GM19099 (cell line): Measurements from ENCODE around the gene C1QTNF12.

Source experiments
- POLR2A ChIP-seq: IDR thresholded peaks from 3 replicates; pipeline ENCODE4 v1.6.1; 2011; ENCODE audit warnings: low read depth; ENCODE audit not compliant: insufficient read length; ENCODE audit errors: extremely low read depth

C1QTNF12 gene

DNA sequence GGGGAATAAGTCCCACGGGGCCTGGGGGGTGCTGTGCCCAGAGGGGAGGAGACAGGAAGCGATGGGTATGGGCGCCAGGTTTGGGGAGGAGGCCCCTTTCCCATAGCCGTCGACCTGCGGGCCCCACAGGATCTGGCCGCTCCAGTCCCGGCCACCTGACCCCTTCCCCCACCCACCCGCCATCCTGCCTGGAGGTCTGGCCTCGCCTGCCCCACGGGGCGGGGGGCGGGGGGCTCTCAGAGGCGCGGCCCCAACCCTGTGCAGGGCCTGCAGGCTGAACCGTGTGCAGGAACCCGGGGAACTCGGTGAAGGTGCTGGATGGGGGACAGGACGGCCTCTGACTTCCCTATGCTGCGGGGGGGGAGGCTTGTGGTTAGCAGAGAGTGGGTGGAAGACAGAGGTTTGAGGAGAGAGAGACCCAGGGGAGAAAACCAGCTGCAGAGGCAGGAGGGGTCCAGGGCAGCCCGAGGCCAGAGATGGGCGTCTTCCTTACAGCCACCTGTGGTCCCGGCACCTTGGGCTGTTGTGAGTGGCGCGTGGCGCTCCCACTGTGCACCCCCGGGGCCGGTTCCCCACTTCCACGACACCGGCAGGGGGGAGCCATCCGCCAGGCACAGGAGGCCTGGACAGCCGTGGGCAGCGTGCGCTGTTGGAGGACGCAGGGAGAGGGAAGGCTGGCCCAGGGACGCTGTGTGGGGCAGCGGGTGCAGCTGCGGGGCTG is 37.6 kb downstream of the C1QTNF12 start:
- no peak for TF ChIP-seq POLR2A

DNA sequence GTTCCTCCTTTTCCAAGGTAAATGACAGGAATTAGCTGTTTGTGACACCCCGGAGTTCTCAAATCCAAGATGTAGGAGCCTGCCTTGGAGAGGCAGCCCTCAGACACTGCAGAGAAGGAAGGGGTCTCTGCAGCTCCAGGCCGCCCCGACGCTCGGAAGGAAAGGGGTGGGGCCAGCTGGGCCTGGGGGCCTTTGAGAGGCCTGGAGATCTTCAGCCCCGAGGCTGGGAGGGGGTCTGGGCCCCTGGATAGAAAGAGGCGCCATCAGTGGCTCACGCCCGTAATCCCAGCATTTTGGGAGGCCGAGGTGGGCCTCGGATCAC is 39.0 kb downstream of the C1QTNF12 start:
- TF ChIP-seq POLR2A: no peak

DNA sequence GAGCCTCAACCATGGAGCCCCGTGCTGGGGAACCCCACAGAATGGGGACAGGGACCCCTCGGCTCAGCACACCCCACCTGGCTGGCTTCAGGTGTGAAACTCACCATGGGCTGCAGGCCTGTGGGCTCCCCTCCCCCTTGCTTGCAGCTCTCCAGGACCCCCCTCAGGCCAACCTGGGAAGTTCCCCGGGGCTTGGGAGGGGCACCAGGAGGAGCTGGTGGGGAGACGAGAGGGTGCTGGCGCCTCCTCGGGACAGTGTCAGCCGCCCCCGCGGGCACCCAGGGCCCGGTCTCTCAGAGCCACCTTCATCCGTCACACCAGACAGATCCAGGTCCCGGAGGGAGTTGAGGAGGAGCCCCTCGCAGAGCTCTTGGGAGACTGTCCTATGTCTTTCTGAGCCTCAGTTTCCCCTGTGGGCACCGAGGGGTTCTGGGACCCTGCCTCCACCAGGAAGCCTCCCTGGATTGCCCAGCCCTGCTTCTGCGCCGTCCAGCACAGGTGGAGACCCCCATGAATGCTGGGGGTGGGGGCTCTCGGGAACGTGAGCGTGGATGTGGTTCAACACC is 39.5 kb downstream of the C1QTNF12 start:
- TF ChIP-seq POLR2A: no peak

DNA sequence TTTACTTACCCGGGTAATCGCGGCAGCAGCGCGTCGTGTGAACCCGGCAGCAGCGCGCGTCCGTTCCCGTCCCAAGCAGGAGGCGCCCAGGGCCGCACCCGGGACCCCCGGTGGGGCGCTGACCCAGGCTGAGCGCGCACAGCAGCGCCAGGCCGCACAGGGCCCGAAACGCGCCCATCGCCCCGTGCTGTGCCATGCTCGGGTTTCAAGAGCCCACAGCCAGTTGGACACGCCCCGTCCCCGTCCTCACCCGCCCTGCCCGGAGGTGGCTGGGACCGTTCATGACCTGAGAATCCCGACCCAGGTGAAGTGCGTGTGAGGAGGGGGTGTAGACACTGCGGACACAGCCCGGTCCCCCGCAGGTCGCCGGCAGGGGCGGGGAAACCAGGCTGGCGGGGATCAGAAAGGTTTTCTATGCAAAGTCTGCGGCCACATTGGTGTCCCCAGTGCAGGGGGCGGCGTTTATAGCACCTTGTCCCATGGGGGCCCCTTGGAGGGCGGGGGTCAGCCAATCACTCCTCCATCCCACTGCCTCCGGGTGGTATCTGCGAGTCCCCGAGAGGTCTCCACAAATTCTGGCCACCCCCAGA is 40.1 kb downstream of the C1QTNF12 start, which contains the start of gene TNFRSF18:
Gene TNFRSF18, minus strand, starts transcription at position 217 of the 590 bp plus-strand sequence. Its CDS starts 21 bp downstream, at position 196.
- no peak for TF ChIP-seq POLR2A

DNA sequence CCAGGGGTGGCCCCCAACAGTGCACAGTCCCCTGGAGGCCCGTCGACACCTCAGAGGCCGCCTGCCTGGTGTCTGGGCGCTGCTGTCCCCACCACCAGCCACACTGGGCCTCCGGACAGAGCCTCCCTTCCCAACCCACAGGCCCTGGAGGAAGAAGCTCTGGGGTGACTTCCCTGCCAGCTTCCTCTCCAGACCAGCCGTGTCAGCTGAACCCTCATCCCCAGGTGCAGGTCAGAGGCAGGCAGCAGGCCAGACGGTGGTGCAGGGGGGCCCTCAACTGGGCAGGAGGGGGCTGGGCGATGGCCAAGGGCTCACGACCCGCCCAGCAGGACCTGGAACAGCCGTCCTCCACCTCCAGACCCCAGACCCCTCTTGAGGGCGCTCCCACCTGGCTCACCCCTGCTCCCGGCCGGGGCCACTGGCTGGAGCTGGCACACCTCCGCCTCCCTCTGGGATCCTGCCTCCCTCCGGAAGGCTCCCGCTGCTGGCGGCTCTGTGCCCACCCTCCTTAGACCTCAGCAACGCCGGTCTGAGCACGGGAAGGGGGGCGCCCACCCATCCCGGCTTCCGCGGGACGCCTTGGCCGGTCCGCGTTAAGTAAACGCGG is 40.6 kb downstream of the C1QTNF12 start:
- TF ChIP-seq POLR2A: no peak

DNA sequence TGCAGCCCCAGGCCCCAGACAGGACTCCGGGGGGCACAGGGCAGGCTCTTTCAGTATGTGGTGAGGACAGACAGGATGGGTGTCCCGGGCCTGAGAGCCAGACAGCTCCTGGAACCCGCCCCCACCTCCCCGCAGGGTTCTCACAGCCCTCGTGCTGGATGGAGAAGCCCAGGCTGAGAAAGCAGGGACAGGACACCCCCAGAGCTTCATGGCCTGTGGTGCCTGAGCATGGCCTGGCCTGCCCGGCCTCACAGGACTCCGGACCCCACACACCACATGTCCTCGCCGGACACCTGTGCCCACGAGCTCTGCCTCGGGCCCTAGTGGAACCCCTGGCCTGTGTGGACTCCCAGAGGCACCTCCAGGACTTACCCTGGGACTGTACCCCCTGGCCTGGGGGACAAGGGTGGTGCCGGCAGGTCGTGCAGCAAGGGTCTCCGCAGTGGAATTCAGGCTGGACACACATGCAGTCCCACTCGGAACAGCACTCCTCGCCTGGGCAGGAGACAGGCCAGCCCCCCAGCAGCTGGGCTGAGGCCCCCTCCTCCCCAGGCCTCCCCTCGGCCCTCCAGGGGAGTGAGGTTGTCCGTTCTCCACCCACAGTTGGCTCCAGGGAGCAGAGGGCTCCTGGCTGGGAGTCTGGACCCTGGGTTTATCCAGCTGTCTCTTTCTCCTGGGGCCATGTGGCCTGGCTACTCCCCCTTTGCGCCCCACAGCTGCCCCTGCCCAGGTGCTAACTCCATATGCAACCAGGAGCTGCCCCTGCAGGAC is 41.3 kb downstream of the C1QTNF12 start:
- TF ChIP-seq POLR2A: no peak

DNA sequence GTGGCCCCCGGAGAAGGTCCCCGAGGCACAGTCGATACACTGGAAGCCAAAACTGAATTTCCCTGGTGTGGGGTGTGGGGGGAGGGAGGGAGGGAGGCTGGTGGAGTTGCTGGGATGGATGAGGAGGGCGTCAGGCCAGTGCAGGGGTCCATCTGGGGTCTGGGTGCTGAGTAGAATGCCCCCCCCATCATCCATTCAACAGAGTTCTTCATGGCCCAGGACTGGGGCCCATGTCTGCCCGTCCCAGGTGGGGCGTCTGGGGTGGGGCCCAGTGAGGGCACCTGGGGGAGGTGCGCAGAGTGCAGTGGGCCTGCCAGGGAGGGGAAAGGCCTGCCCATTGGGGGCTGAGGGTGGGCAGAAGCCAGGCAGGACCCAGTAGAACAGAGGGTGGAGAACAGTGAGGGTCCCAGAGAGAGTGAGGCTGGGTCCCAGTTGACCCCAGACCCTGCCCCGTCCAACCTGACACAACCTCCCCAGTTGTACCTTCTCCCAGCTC is 42.0 kb downstream of the C1QTNF12 start:
- no peak for TF ChIP-seq POLR2A

DNA sequence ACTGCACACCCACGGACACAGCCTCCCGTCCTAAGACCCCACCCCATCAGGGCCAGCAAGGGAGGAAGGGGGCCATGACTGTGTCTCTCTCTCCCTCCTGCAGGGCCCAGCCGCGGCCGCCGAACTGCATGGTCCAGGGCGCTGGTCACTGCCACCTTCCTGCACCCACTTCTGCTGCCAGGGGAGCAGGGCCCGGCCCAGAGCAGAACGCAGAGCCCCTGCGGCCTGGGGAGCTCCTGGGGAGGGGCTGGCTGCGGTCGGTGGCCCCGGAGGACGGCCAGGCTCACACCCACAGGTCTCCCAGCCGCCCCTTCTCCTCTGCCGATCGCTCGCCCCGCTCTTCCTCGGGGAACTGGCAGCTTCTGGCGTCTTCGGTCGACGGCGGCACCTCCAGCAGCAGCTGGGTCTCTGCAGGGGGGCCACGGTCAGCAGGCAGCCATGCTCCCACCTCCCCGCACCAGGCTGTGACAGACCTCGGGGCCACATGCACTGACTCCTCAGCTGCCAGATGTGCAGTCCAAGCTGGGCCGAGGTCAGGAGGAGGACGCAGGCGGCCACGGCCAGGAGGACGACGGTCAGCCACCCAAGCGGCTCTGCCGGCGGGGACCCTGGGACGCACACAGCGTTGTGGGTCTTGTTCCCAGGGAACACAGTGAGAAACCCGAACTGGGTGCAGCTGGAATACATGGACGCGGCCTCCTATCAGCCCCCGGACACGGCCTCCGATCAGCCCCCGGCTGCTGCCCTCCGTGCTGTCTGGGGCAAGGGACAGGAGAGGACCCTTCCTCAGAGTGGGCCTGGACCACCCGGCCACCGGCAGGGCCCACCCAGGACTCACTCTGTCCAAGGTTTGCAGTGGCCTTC is 42.7 kb downstream of the C1QTNF12 start:
- no peak for TF ChIP-seq POLR2A

DNA sequence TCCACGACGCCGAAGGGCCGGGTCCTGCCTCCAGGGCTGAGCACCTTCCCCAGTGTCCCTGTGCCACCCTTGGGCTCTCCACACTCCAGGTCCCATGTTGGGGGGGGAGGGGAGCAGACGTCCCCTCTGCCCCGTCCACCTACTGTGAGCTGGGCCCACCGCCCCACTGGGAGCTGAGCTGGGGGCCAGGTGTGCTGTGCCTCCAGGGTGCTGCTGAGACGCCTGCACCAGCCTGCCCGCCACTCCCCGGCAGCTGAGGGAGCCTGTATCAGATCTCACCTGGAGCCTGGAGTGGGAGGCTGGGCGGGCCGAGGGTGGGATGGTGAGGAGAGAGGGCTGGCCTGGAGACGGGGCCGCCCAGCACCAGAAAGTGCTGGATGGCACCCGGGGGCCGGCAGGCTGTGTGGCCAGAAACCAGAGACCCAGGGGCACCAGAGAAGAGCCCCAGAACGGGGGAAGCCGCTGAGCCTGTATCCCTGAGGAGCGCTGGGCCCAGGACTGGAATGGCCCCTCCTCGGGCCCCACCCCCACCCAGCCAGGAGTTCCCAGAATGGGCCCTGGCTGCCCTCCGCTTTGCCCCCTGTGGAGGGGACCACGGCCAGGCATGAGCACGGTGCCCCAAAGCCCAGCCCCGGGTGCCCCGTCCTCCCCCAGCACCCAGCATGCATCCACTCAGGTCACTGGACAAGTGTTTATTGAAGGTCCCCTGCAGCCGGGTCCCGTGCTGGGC is 43.5 kb downstream of the C1QTNF12 start:
- no peak for TF ChIP-seq POLR2A

DNA sequence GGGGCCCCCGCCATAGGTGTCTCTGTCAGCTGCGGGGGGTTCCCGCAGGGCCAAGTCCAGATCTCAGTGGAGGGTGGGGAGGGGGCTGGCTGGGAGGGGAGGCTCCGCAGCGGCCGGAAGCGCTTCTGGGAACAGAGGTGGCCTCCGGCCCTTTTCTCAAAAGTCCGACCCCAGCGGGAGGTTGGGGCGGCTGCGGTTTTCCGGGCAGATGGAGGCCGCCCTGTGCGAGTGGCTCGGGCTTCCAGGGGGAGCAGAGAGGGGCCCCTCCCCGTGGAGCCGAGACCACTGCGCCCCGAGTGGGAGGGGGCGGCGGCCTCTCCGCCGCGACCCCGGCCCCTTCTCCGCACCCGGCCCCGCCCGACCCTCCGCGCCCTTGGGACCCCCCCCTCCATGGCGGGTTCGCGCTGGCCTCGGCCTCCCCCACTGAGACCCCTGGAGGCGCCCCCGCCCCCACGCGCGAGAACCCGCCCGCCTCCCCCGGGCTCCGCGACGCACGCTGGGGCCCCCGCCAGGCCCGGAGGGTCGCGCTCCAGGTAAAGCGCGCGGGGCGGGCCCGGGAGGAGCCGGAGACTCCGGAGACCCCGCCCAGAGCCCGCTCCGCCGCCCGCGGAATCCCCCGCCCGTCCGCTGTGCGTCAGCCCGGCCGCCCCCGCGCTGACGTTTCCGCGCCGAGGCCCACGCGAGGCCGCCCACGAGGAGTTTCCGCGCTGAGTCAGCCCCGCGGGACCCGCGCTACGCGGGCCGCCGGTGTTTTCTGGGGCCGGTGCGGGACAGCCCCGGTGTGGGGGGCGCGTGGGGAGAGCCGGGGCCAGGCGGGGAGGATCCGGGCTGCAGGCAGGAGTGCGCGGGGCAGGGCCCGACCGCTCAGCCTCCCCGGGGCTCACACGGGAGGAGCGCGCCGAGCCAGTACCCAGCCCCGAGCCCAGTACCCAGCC is 45.4 kb downstream of the C1QTNF12 start:
- TF ChIP-seq POLR2A: no peak

DNA sequence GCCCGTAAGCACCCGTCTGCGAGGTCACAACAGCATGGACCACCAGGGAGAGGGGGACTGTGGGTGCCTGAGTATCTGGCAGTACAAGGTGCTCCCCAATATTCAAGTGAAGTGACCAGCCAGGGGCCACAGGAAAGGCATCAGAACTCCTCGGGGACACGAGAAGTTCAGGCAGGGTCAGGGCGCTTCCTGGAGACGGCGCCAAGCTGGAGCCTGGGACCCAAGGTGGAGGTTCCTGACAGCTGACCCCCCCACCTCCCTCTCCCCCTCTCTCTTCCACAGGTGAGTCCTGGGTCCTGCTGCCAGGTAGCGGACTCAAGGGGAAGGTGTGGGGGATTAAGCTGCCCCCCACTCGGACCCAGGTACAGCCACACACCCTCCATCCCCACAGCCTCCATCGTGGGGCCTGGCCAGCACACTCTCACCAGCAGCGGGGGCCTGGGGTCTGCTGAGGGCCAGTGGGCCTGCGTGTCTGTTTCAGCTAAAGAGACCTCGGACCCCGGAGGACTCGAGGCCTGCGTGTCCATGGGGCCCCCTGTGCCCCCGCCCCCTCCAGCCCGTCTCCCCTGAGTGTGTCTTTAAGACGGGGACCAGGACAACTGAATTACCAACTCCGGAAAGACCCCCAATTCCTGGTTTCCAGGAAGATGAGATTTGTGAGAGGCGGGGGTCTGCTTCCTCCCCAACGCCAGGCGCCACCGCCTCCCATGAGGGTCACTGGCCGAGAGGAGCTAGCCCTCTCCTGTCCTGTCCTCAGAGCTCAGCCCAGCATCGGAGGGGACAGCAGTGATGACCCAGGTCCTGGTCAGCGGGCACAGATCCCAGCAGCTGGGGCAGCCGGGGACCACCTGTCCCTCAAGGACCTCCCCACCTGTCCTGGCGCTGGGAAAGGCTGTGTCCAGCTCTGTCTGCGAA is 46.3 kb downstream of the C1QTNF12 start:
- peak; percentile 22 for TF ChIP-seq POLR2A
